Measurements from ENCODE around the gene MBD5.

MBD5 gene

GRCh38 chr2:148221166-148221565 lies 200.3 kb downstream of the MBD5 start:
- no peak for DNase-seq (ENCODE audit: low spot score)

DNA sequence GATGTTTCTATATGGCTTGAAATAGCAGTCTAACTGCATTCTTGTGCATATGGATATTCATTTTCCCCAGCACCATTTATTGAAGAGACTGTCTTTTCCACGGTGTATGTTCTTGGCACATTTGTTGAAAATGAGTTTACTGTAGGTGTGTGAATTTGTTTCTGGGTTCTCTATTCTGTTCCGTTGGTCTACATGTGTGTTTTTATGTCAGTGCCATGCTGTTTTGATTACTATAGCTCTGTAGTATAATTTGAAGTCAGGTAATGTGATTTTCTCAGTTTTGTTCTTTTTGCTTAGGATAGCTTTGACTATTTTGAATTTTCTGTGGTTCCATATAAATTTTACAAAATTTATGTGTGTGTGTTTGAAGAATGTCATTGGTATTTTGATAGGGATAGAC lies 201.0 kb downstream of the MBD5 start:
- DNase-seq (ENCODE audit: low spot score): no peak

GRCh38 chr2:148231858-148232257 lies 211.0 kb downstream of the MBD5 start:
- DNase-seq (ENCODE audit: low spot score): no peak

GRCh38 chr2:148234143-148234542 lies 213.3 kb downstream of the MBD5 start:
- DNase-seq (ENCODE audit: low spot score): no peak

- no peak for DNase-seq (ENCODE audit: low spot score)
Observed at GRCh38 chr2:148237911-148238310, 217.0 kb downstream of the MBD5 start.

DNA sequence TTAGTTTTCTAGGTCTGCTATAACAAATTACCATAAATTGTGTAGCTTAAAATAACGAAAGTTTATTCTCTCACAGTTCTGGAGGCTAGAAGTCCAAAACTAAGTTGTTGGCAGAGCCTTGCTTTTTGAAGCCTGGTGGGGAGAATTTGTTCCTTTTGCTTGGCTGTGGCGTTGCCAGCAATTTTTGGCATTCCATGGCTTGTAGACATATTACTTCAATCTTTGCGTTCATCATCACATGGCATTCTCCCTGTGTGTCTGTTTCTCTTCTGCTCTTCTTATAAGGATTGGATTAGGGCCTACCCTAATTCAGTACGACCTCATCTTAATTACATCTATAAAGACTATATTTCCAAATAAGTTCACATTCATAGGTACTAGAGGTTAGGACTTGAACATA lies 217.7 kb downstream of the MBD5 start:
- DNase-seq (ENCODE audit: low spot score): no peak

DNA sequence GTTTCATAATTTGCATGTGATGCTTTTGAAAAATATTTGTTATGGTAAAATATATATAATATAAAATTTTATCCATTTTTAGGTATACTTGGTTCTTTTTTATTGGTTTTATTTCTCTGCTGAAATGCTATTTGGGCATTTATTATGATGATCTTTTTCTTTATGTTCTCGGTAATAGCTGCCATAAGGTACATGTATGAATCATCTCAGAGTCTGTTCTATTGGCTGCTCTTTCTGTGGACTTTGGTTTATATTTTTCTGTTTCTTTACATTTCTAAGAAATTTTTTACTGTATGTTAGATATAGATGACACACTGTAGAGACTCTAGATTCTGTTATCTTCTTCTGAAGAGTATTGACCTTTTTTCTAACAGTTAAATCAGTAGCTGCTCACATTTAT lies 219.9 kb downstream of the MBD5 start:
- DNase-seq (ENCODE audit: low spot score): no peak

DNA sequence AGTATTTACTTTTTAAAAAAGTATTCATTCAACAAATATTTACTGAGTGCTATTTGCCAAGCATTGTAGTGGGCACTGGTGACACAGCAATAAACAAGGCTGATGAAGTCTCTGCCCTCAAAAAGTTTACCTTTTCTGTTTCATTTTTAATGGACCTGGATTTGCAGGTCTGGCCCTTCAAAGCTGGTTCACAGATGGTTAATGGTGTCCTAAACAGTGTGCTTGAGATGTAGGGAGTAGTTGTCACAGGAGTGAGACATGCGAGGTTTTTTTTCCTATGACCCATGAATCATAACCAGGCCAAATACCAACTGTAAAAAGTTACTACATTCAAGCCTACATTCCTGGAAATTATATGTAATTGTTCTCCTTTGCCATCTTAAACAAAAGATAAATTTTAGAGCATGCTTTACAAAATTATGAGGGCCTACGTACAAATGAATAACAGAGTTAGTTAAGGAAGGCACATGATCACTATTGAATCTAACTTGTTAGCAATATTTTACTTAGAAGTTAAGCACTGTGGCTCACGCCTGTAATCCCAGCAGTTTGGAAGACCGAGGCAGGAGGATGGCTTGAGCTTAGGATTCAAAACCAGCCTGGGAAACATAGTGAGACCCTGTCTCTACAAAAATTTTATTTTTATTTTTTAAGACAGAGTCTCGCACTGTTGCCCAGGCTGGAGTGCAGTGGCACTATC lies 223.9 kb downstream of the MBD5 start:
- no peak for DNase-seq (ENCODE audit: low spot score)

DNA sequence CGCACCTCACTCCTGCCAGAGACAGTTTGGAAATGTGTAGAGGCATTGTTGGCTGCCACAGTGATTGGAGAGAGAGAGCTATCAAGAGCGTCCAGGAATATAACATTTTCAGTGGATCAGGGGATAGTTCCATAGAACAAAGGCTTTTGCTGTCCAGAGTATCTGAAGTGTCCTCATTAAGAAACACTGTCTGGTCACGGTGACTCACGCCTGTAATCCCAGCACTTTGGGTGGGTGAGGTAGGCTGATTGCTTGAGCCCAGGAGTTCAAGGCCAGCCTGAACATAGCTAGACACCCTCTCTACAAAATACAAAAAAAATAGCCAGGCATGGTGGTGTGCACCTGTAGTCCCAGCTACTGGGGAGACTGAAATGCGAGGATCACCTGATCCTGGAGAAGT lies 231.1 kb downstream of the MBD5 start:
- DNase-seq (ENCODE audit: low spot score): no peak

DNA sequence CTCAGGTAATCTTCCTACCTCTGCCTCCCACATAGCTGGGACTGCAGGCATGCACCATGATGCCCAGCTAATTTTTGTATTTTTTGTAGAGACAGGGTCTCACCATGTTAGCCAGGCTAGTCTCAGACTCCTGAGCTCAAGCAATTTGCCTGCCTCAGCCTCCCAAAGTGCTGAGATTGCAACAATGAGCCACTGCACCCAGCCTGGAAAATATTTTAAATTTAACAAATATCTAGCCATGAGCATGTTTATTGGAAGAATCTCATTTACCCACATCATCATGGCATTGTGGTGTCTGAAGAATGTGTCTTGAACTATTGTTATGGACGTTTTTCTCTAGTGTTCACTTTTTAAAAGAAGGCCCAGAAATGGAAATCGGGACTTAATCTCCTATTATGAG lies 231.8 kb downstream of the MBD5 start:
- no peak for DNase-seq (ENCODE audit: low spot score)

DNA sequence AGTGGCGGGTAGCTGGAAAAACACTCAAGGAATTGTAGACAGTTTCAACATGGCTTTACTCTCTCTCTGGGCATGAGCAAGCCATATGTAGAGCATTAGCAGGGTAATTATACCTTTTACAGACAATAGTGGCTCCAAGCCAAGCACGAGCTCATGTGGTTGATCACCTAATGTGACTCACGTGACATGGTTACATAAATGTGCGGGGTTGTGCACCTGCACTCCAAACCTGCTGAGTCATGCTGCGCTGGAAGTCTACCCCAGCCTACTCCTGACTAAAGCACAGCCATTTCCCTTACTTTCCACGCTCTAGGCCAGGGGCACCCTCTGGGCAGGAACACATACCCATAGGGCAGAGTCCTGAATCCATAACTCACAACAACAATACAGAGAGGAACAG lies 232.8 kb downstream of the MBD5 start:
- DNase-seq (ENCODE audit: low spot score): no peak

DNA sequence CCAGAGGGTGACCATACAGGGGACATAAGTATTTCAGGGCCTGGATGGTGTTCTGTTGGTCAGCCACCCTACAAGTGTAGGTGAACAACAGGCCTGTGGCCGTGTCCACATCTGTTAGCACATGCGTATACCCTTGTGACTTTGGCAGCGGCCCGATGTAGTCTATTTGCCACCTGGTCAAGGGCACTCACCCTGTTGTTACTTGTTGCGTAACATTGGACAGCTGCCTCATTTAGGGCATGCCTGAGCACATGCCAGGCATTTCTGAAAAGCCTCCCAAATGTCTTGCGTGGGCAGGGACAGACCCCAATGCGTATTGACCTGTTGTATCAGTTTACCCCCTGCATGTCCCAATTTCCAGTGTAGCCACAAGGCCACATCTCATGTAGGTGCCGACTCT lies 235.0 kb downstream of the MBD5 start:
- DNase-seq (ENCODE audit: low spot score): no peak

DNA sequence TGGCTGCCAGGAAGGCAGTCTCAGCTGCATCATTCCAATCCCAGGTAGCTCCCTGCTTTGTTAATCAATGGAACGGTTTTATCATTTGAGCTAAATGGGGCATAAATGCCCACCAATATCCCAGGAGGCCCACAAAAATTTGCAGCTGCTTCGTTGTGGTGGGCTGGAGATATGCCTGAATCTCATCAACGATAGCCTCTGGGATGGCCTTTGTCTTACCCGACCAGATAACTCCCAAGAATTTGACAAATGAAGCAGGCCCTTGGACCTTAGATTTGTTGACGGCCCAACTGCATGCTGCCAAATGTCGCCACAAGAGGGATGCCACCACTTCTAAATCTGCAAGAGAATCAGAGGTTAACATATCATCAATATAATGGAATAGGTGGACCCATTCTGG lies 236.4 kb downstream of the MBD5 start:
- no peak for DNase-seq (ENCODE audit: low spot score)

DNA sequence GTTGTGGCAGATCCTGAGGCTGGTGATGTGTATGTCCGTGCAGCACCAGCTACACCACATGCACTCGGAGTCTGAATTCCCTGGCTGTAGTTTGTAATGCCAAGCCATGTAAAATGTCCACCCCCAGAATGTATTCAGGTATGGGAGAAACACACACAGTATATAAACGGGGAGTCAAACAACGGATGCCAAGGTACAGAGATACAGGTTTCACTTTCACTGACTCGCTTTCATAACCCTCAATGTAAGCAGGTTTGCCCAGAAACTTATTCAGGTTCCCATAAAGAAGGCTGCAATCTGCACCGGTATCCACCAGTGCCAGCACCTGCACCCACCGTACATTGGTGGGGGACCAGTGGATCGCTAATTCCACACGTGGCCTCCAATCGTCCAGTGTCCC lies 237.2 kb downstream of the MBD5 start:
- DNase-seq (ENCODE audit: low spot score): no peak

DNA sequence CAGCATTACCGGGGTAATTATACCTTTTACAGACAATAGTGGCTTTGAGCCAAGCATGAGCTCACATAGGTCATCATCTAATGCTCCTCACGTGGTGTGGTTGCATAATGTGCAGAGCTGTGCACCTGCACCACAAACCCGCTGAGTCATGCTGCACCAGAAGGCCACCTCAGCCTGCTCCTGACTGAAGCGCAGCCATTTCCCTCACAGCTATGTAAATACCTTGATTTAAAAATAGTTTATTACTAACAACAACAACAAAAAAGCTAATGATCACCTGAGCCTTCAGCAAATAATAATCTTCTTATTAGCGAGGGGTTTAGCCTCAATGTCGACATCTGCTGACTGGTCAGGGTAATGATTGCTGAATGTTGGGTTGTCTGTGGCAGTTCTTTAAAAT lies 238.8 kb downstream of the MBD5 start:
- DNase-seq (ENCODE audit: low spot score): no peak

- no peak for DNase-seq (ENCODE audit: low spot score)
Observed at GRCh38 chr2:148263890-148264289, 243.0 kb downstream of the MBD5 start.

DNA sequence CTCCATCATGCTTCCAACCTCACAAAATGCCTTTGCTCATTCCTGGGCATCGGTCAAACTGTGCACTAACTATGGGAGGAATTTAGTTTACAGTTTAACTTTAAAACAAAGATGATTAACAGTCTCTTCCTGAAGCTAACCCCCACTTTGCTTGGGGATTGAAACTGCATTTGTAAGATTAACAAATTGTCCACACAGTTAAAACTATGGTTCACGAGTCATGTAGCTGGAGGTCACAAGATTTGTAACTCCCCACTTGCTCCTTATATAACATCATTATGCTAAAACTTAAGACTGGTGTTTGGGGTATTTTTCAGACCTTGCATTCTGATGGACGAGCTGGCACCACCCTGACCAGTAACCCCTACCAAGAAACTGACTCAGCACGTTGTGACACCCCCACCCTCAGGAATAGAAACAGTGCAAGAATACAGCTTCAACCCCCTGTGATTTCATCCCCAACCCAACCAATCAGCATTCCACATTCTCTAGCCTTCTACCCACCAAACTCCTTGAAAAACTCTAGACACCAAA lies 252.3 kb downstream of the MBD5 start:
- no peak for DNase-seq (ENCODE audit: low spot score)

DNA sequence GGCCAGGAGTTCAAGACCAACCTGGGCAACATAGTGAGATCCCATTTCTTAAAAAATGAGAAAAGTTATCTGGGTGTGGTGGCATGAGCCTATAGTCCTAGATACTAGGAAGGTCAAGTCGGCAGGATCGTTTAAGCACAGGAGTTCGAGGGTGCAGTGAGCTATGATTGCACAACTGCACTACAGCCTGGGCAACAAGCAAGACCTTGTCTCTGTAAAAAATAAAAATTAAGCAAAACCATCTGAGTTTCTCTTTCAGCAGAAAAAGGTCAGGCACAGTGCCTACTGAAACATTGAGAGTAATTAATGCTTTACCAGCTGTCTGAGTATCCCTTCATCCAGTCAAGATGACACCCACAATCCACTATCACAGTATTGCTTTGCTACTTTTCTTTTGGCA lies 258.3 kb downstream of the MBD5 start:
- DNase-seq (ENCODE audit: low spot score): no peak

DNA sequence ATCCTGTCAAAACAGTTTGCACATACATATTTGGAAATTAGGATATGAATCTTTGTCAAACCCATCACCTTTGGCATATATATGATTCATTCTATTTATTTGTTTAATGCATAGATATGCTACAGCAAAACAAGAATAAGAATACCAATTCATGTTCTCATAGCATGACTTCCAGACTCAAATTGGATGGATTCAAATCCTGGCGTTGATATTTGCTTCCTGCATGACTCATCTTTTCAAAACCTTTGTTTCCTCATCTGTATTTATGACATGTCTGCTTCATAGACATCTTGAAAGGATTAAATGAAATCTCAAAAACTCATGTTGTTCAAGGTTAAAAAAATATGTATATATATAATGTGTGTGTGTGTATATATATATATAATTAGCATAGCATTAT lies 261.3 kb downstream of the MBD5 start:
- DNase-seq (ENCODE audit: low spot score): no peak

GRCh38 chr2:148292431-148292830 lies 271.5 kb downstream of the MBD5 start:
- no peak for DNase-seq (ENCODE audit: low spot score)

DNA sequence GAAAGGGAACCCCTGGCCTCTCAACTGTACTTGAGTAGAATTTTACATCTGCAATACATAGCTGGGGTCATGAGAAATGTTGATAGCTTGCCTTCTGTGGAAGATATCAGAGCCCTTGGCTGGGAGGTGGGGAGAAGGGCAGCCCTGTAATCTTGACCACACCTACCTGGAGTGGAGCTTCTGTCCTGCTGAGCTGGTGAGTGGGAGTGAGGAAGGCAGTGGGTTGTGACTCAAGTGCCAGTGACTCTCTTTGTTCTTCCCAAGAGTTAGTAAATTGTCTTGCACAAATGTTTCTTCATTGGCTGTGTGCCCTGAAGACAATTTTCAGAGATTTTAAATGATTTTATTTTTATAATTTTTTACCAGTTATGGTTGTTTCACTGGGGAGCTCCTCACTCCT lies 277.3 kb downstream of the MBD5 start:
- DNase-seq (ENCODE audit: low spot score): no peak

- no peak for DNase-seq (ENCODE audit: low spot score)
Observed at GRCh38 chr2:148299616-148300015, 278.7 kb downstream of the MBD5 start.

DNA sequence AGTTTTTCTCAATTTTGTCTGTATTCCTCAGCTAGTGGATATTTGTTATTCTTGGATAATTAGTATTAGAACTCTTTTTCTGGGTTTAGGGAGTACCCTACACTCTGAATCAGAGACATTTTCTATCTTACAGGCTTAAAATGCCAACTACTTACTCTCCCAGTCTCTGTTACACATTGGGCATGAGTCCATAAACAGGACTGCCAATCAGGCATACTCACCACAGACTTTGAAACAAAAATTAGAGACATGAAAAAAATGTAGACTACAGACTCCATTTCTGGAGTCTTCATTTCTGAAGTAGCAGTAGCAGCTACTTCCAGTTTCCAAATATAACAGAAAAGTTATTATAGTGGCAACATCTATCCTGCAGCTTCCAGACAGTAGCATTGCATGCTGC lies 279.7 kb downstream of the MBD5 start:
- DNase-seq (ENCODE audit: low spot score): no peak

DNA sequence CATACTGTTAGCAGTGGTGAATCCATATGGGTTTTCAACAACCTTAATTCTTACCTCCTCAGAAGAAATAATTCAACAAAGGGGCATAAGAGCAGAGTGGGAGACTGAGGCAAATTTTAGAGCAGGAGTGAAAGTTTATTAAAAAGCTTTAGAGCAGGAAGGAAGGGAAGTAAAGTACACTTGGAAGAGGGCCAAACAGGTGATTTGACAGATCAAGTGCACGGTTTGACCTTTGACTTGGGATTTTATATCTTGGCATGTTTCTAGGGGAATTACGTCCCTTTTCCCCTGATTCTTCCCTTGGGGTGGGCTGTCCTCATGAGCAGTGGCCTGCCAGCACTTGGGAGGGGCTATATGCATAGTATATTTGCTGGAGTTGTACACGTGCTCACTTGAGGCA lies 280.5 kb downstream of the MBD5 start:
- DNase-seq (ENCODE audit: low spot score): no peak

GRCh38 chr2:148302526-148302925 lies 281.6 kb downstream of the MBD5 start:
- DNase-seq (ENCODE audit: low spot score): no peak

Data from HuH-7 (cell line).